K562 (cell line): Measurements from ENCODE around the gene ZSCAN22.
A peak's percentile ranks its signal among the peaks of the same experiment; 100 is the strongest.

Experiments
- ARID2 ChIP-seq: fragments of 450-650 bp; IDR thresholded peaks from 2 replicates; pipeline ENCODE4 v1.6.1; 2017; ENCODE audit warnings: antibody characterized with exemption, mild to moderate bottlenecking
- CHD1 ChIP-seq: fragments of 200-600 bp; sonication (generic); IDR thresholded peaks from one replicate; pipeline ENCODE4 v1.6.1; 2012; ENCODE audit warnings: mild to moderate bottlenecking, moderate library complexity, low read length, inconsistent platforms
- CTCF ChIP-seq, 3 experiments: IDR thresholded peaks in 2 of 3; conservative IDR thresholded peaks in 1 of 3; 2 replicates each; pipeline ENCODE4 v1.5.1; 2011 to 2012; ENCODE audit warnings: low read length in 3 of 3, mild to moderate bottlenecking in 3 of 3, control low read depth in 2 of 3, improper control_type of control experiment in 1 of 3, inconsistent platforms in 1 of 3, low read depth in 1 of 3, mixed read lengths in 1 of 3, moderate library complexity in 1 of 3; ENCODE audit not compliant: insufficient read depth in 2 of 3
- KDM4B ChIP-seq, 2 experiments: fragments of 450-650 bp in 1 of 2; sonication (generic) in 1 of 2; IDR thresholded peaks; 2 replicates each; pipeline ENCODE4 v1.6.1; 2016 to 2017; ENCODE audit warnings: borderline replicate concordance in 2 of 2, antibody characterized with exemption in 1 of 2, low read depth in 1 of 2, mild to moderate bottlenecking in 1 of 2
- MAZ ChIP-seq, 2 experiments: fragments of 450-650 bp in 1 of 2; sonication (generic) in 1 of 2; formaldehyde crosslinking; IDR thresholded peaks in 1 of 2; conservative IDR thresholded peaks in 1 of 2; 2 replicates each; pipeline versions ENCODE4 v1.4.0 to v1.5.0; 2020; ENCODE audit warnings: mild to moderate bottlenecking in 1 of 2, missing genetic modification reagents in 1 of 2
- POLR2A ChIP-seq: fragments of 450-650 bp; conservative IDR thresholded peaks from 2 replicates; pipeline ENCODE4 v1.6.1; 2016
- PRMT5 ChIP-seq: sonication (generic); formaldehyde crosslinking; IDR thresholded peaks from 2 replicates; pipeline ENCODE4 v1.5.0; 2020; ENCODE audit warnings: missing genetic modification reagents
- PRPF4 ChIP-seq: fragments of 200-400 bp; formaldehyde crosslinking; IDR thresholded peaks from one replicate; pipeline ENCODE4 v1.6.1; 2017; ENCODE audit warnings: low read length, low read depth, mild to moderate bottlenecking; ENCODE audit not compliant: insufficient read depth, poor library complexity, severe bottlenecking
- TCF15 ChIP-seq: fragments of 250-450 bp; sonication (Bioruptor Pico); IDR thresholded peaks from 2 replicates; pipeline ENCODE4 v1.8.0; 2022; ENCODE audit warnings: moderate library complexity, mild to moderate bottlenecking, inconsistent platforms
- TRIM24 ChIP-seq, 2 experiments: fragments of 450-650 bp; IDR thresholded peaks; 2 replicates each; pipeline ENCODE4 v1.6.1; 2016
- ZNF318 ChIP-seq, 2 experiments: fragments of 450-650 bp; IDR thresholded peaks; 2 replicates each; pipeline ENCODE4 v1.6.1; 2016; ENCODE audit warnings: mild to moderate bottlenecking in 2 of 2, borderline replicate concordance in 1 of 2, low read depth in 1 of 2, moderate library complexity in 1 of 2
- ZNF449 ChIP-seq: fragments of 250-450 bp; sonication (Bioruptor Pico); IDR thresholded peaks from 2 replicates; pipeline ENCODE4 v1.8.0; 2022; ENCODE audit warnings: moderate library complexity, mild to moderate bottlenecking, inconsistent platforms

DNA sequence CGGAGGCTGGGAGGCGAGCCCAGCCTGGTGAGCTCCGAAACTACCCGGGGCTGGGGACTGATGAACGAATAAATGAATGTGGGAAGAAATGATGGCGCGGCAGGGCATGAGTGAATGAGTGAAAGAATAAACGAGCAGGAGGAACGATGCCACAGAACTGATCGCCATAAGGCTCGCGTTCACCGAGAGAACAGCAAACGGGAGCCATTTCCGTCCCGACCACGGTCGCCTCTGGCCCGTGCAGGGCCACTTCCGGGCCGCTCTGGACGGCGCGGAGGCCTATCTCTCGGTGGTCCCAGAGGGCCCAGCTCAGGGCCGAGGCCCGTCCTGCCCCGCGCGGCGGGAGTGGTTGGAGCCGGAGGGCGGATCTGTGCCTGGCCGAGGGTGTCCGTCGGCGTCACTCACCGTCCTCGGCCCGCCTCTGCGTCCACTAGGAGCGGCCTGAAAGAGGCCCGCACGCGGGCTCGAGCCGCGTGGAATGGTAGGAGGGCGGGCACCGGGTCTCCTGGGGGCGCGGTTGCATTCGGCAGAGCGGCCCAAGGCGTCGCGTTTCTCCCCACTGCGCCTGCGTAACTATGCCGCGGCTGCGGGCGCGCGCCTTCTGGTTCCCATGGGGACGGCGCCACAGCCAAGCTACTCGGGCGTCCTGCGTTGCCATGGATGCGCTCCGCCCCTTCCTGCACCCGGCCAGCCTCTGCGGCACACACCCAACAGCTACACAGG, 35.6 kb downstream of the ZSCAN22 start, which contains the start of gene ZNF497:
- TF ChIP-seq KDM4B (IDR thresholded peaks at IDR 0.05; ENCODE audit: borderline replicate concordance in 2 of 2, low read depth in 1 of 2) (peak in 1 of 2 experiments; percentile 41; a peak in 1 of 4 replicates), CTCF (IDR thresholded peaks at IDR 0.05 in 2 of 3, conservative IDR thresholded peaks at IDR 0.05 in 1 of 3; ENCODE audit: insufficient read depth in 2 of 3, low read depth in 1 of 3, low read length in 3 of 3) (no peak), TCF15 (no peak), PRMT5 (CRISPR knock-in tag) (no peak), PRPF4 (no peak), ZNF318 (IDR thresholded peaks at IDR 0.05; ENCODE audit: borderline replicate concordance in 1 of 2, low read depth in 1 of 2) (no peak), MAZ (CRISPR knock-in tag; conservative IDR thresholded peaks at IDR 0.05 in 1 of 2, IDR thresholded peaks at IDR 0.05 in 1 of 2) (peak; percentile 12 to 64; a peak in 3 of 4 replicates), ZNF449 (no peak), ARID2 (no peak), CHD1 (no peak), POLR2A (peak; percentile 95), TRIM24 (IDR thresholded peaks at IDR 0.05) (peak in 1 of 2 experiments; percentile 74; a peak in 3 of 4 replicates)
